K562 (cell line): ENCODE data around the gene EIF5. TPM values are rescaled to one million over a fixed set of nuclear protein-coding genes. Genes with fewer than 3 reads are reported as not detected.

Source experiments
- ADNP ChIP-seq: fragments of 200-800 bp; sonication (Bioruptor generic); IDR thresholded peaks from 2 replicates; pipeline ENCODE4 v1.6.1; 2016; ENCODE audit warnings: missing genetic modification characterization, missing compliant biosample characterization
- C11orf30 ChIP-seq: fragments of 450-650 bp; IDR thresholded peaks from 2 replicates; pipeline ENCODE4 v1.6.1; 2016; ENCODE audit warnings: low read depth, mild to moderate bottlenecking
- CBX1 ChIP-seq: sonication (generic); IDR thresholded peaks from 2 replicates; pipeline ENCODE4 v1.6.1; 2016; ENCODE audit warnings: antibody characterized with exemption, low read depth, mild to moderate bottlenecking
- ETV5 ChIP-seq: sonication (generic); formaldehyde crosslinking; IDR thresholded peaks from 2 replicates; pipeline ENCODE4 v1.4.0; 2020; ENCODE audit warnings: low read depth, mild to moderate bottlenecking, missing genetic modification reagents
- FOXJ2 ChIP-seq: fragments of 200-800 bp; sonication (Bioruptor generic); IDR thresholded peaks from 2 replicates; pipeline ENCODE4 v1.6.1; 2016; ENCODE audit warnings: missing genetic modification characterization, missing compliant biosample characterization
- LARP7 ChIP-seq: fragments of 450-650 bp; IDR thresholded peaks from 2 replicates; pipeline ENCODE4 v1.6.1; 2016
- PHF20 ChIP-seq: fragments of 450-650 bp; IDR thresholded peaks from 2 replicates; pipeline ENCODE4 v1.6.1; 2018; ENCODE audit not compliant: partially characterized antibody
- POLR3A ChIP-seq: IDR thresholded peaks from 2 replicates; pipeline ENCODE4 v1.6.1; 2011; ENCODE audit warnings: borderline replicate concordance, mild to moderate bottlenecking, moderate library complexity; ENCODE audit not compliant: insufficient read length, insufficient read depth; ENCODE audit errors: extremely low read depth
- PTBP1 ChIP-seq: fragments of 200-400 bp; formaldehyde crosslinking; IDR thresholded peaks from 2 replicates; pipeline ENCODE4 v1.6.1; 2017; ENCODE audit warnings: low read depth, low read length
- RAD51 ChIP-seq: fragments of 450-650 bp; IDR thresholded peaks from 2 replicates; pipeline ENCODE4 v1.7.1; 2016; ENCODE audit warnings: low read depth, mild to moderate bottlenecking, borderline replicate concordance
- RCOR1 ChIP-seq, 2 experiments: IDR thresholded peaks; 2 replicates each; pipeline ENCODE4 v1.6.1; 2012; ENCODE audit warnings: low read depth in 2 of 2, low read length in 2 of 2, borderline replicate concordance in 1 of 2, improper control_type of control experiment in 1 of 2
- TCF7 ChIP-seq: sonication (generic); IDR thresholded peaks from 2 replicates; pipeline ENCODE4 v1.6.1; 2016; ENCODE audit warnings: antibody characterized with exemption, borderline replicate concordance
- TEAD2 ChIP-seq: fragments of 450-650 bp; IDR thresholded peaks from 2 replicates; pipeline ENCODE4 v1.6.1; 2016; ENCODE audit warnings: missing genetic modification characterization, control low read depth, missing compliant biosample characterization
- TEAD4 ChIP-seq, 2 experiments: sonication (generic) in 1 of 2; formaldehyde crosslinking in 1 of 2; IDR thresholded peaks; 2 replicates each; pipeline versions ENCODE4 v1.6.1 to v1.8.0; 2012 to 2022; ENCODE audit warnings: borderline replicate concordance in 1 of 2, inconsistent platforms in 1 of 2, low read length in 1 of 2, mild to moderate bottlenecking in 1 of 2, missing genetic modification reagents in 1 of 2
- TRIM24 ChIP-seq, 2 experiments: fragments of 450-650 bp; IDR thresholded peaks; 2 replicates each; pipeline ENCODE4 v1.6.1; 2016
- ZC3H4 ChIP-seq: sonication (generic); formaldehyde crosslinking; IDR thresholded peaks from 2 replicates; pipeline ENCODE4 v1.9.0; 2021; ENCODE audit warnings: missing genetic modification reagents, borderline replicate concordance
- ZNF124 ChIP-seq: sonication (generic); formaldehyde crosslinking; IDR thresholded peaks from 2 replicates; pipeline ENCODE4 v1.8.1; 2022; ENCODE audit warnings: missing genetic modification reagents
- ZNF584 ChIP-seq: fragments of 200-800 bp; sonication (Bioruptor generic); IDR thresholded peaks from 2 replicates; pipeline ENCODE4 v1.6.1; 2016; ENCODE audit warnings: low read depth, mild to moderate bottlenecking, missing genetic modification characterization, missing compliant biosample characterization
- ZNF75A ChIP-seq: fragments of 450-650 bp; formaldehyde crosslinking; IDR thresholded peaks from 2 replicates; pipeline ENCODE4 v1.4.0; 2020; ENCODE audit warnings: mild to moderate bottlenecking
- polyA plus RNA-seq, 8 experiments: library from polyadenylated mRNA; depleted of rRNA in 4 of 8; stranded (reverse) in 5 of 8; unstranded in 3 of 8; fragments of >200 nt; fragmentation: Nextera tagmentation in 2 of 8; fragmentation: Illumina TruSeq in 1 of 8; extraction: Ambion mirVana in 2 of 8; extraction: Trizol in 1 of 8; gene quantifications; 2 replicates each; pipeline versions ENCODE4 v1.2.1 to v1.2.3, GENCODE V29; 2011 to 2014; ENCODE audit warnings: inconsistent platforms in 1 of 8, missing spikeins in 1 of 8
- total RNA-seq, 7 experiments: library from RNA; depleted of rRNA in 6 of 7; stranded (reverse); fragments of >200 nt in 6 of 7; fragmentation: Illumina TruSeq in 2 of 7; extraction: Trizol in 2 of 7; gene quantifications; 2 replicates each; pipeline versions ENCODE4 v1.2.1 to v1.2.3, GENCODE V29; 2011 to 2021; ENCODE audit warnings: low replicate concordance in 1 of 7
- TF ChIP-seq, protein P1 (sequence below): fragments of 450-650 bp; formaldehyde crosslinking; IDR thresholded peaks from 2 replicates; pipeline ENCODE4 v1.4.0; 2020; ENCODE audit warnings: mild to moderate bottlenecking, mixed read lengths
- TF ChIP-seq, protein P2 (sequence below): fragments of 250-450 bp; sonication (Bioruptor Pico); IDR thresholded peaks from 2 replicates; pipeline ENCODE4 v1.8.0; 2021; ENCODE audit warnings: mild to moderate bottlenecking, moderate library complexity
- TF ChIP-seq, protein P3 (sequence below): fragments of 250-450 bp; sonication (Bioruptor Pico); IDR thresholded peaks from 2 replicates; pipeline ENCODE4 v1.5.0; 2021
- TF ChIP-seq, protein P4 (sequence below): fragments of 250-450 bp; sonication (Bioruptor Pico); IDR thresholded peaks from 2 replicates; pipeline ENCODE4 v1.5.0; 2021

EIF5 gene
- total and polyA plus RNA-seq, 9 of the 15 experiments (the other 6 are each of a cell fraction or from before 2014, with no cell fraction given) = 92.7 to 442 (median 190) TPM

DNA sequence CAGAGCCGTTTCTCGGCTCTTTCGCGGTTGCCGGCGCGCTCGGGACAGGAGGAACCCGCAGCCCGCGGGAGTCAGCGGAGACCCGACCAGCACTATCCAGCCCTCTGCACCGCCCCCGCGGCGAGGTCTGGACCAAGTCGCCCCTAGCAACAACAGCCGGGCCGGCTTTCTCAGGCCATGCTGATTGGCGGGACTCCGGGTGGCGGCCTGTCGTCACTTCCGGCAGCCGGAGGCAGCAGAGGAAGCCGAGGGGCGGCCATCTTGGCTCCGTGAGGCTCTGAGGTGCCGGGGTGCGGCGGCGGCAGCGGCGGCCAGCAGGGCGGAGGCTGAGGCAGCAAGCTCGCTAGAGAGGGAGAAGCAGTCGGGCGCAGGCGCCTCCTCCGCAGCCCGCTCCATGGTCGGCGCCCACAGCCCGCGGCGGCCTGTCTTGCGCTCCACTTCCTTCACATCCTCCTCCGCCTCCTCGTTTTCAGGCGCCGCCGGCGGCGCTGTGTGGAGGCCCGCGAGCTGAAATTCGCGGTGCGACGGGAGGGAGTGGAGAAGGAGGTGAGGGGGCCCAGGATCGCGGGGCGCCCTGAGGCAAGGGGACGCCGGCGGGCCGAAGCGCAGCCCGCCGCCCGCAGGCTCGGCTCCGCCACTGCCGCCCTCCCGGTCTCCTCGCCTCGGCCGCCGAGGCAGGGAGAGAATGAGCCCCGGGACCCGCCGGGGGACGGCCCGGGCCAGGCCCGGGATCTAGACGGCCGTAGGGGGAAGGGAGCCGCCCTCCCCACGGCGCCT lies 51.3 kb downstream of the EIF5 start, which contains the start of gene MARK3 (continued):
- TF ChIP-seq, protein P1, sequence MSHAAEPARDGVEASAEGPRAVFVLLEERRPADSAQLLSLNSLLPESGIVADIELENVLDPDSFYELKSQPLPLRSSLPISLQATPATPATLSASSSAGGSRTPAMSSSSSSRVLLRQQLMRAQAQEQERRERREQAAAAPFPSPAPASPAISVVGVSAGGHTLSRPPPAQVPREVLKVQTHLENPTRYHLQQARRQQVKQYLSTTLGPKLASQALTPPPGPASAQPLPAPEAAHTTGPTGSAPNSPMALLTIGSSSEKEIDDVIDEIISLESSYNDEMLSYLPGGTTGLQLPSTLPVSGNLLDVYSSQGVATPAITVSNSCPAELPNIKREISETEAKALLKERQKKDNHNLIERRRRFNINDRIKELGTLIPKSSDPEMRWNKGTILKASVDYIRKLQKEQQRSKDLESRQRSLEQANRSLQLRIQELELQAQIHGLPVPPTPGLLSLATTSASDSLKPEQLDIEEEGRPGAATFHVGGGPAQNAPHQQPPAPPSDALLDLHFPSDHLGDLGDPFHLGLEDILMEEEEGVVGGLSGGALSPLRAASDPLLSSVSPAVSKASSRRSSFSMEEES (CRISPR knock-in tag) = no peak
- TF ChIP-seq FOXJ2 (tag) (no peak; the same call in 1 of the 2 replicates), ZNF584 (CRISPR knock-in tag) (no peak), TCF7 (no peak), C11orf30 (peak; percentile 77; the same call in 1 of the 2 replicates), ZNF75A (CRISPR knock-in tag) (no peak), TEAD2 (no peak), PTBP1 (no peak), RAD51 (no peak), ZC3H4 (no peak), TRIM24 (IDR thresholded peaks at IDR 0.05) (peak in 1 of 2 experiments; percentile 61; a peak in 2 of 4 replicates), LARP7 (no peak), ETV5 (CRISPR knock-in tag) (no peak), PHF20 (no peak), CBX1 (peak; percentile 19; the same call in 1 of the 2 replicates), ADNP (tag) (no peak), RCOR1 (IDR thresholded peaks at IDR 0.05; ENCODE audit: borderline replicate concordance in 1 of 2, low read depth in 2 of 2, low read length in 2 of 2) (peak in 1 of 2 experiments; percentile 33; a peak in 1 of 4 replicates), POLR3A (no peak), TEAD4 (IDR thresholded peaks at IDR 0.05; ENCODE audit: low read length) (no peak), TEAD4 (CRISPR knock-in tag; IDR thresholded peaks at IDR 0.05; ENCODE audit: borderline replicate concordance) (no peak), ZNF124 (CRISPR knock-in tag) (no peak)
- TF ChIP-seq, protein P2, sequence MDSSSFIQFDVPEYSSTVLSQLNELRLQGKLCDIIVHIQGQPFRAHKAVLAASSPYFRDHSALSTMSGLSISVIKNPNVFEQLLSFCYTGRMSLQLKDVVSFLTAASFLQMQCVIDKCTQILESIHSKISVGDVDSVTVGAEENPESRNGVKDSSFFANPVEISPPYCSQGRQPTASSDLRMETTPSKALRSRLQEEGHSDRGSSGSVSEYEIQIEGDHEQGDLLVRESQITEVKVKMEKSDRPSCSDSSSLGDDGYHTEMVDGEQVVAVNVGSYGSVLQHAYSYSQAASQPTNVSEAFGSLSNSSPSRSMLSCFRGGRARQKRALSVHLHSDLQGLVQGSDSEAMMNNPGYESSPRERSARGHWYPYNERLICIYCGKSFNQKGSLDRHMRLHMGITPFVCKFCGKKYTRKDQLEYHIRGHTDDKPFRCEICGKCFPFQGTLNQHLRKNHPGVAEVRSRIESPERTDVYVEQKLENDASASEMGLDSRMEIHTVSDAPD = no peak
- TF ChIP-seq, protein P3, sequence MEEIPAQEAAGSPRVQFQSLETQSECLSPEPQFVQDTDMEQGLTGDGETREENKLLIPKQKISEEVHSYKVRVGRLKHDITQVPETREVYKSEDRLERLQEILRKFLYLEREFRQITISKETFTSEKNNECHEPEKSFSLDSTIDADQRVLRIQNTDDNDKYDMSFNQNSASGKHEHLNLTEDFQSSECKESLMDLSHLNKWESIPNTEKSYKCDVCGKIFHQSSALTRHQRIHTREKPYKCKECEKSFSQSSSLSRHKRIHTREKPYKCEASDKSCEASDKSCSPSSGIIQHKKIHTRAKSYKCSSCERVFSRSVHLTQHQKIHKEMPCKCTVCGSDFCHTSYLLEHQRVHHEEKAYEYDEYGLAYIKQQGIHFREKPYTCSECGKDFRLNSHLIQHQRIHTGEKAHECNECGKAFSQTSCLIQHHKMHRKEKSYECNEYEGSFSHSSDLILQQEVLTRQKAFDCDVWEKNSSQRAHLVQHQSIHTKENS (CRISPR knock-in tag) = no peak
- TF ChIP-seq, protein P4, sequence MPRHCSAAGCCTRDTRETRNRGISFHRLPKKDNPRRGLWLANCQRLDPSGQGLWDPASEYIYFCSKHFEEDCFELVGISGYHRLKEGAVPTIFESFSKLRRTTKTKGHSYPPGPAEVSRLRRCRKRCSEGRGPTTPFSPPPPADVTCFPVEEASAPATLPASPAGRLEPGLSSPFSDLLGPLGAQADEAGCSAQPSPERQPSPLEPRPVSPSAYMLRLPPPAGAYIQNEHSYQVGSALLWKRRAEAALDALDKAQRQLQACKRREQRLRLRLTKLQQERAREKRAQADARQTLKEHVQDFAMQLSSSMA (CRISPR knock-in tag) = no peak
